Measurements from ENCODE around the gene ENO3. TPM values are rescaled to one million over a fixed set of nuclear protein-coding genes. Genes with fewer than 3 reads are reported as not detected.

ENO3 gene
- total and polyA plus RNA-seq, 2 donors (not counting 3 experiments of a cell fraction or from before 2014, with no cell fraction given): 5.5 to 5.9 TPM

- POLR2A ChIA-PET: interaction anchor here (3.1 kb wide), 1 partner anchor 18 kb away, joined by 15 read pairs; the partner anchor contains the start of gene SPAG7
- Histone ChIP-seq H3K27ac (ENCODE audit: insufficient read depth, low read depth, low read length) (peak overlapping the region; percentile 90), H3K4me3 (replicated peaks in 1 of 3; ENCODE audit: insufficient read depth in 1 of 3, low read depth in 1 of 3, low read length in 3 of 3) (peak overlapping the region; percentile 7 to 99 (median 81)), H3K9ac (replicated peaks; ENCODE audit: extremely low read depth, insufficient read depth, low read length) (peak overlapping the region; percentile 58), H3K36me3 (ENCODE audit: control insufficient read depth in 2 of 2, extremely low read depth in 1 of 2, insufficient read depth in 2 of 2, low read length in 2 of 2) (peaks cover 7 to 13% of the 10 kb centered on the region in 2 experiments), H3K4me1 (ENCODE audit: control insufficient read depth, extremely low read depth, insufficient read depth, low read length) (peaks cover 45% of the 10 kb centered on the region), H3K9me1 (replicated peaks; ENCODE audit: control insufficient read depth, extremely low read depth, insufficient read depth, low read length) (no peaks in the 10 kb centered on the region), H3K9me3 (replicated peaks; ENCODE audit: control insufficient read depth, insufficient read depth, low read length) (no peaks in the 10 kb centered on the region), H3K27me3 (ENCODE audit: control insufficient read depth in 2 of 2, insufficient read depth in 2 of 2, low read length in 2 of 2) (no peaks in the 10 kb centered on the region), H2AFZ (ENCODE audit: low read depth, low read length) (peak overlapping the region; percentile 49), H3K4me2 (ENCODE audit: insufficient read depth, low read length) (peak overlapping the region; percentile 88), H3K79me2 (ENCODE audit: control insufficient read depth, insufficient read depth, low read length) (peaks cover 38% of the 10 kb centered on the region), H4K20me1 (replicated peaks; ENCODE audit: control insufficient read depth, extremely low read depth, insufficient read depth, low read length) (no peaks in the 10 kb centered on the region)
- TF ChIP-seq EZH2 (IDR thresholded peaks at IDR 0.05; ENCODE audit: borderline replicate concordance, low read depth, low read length, severe bottlenecking) (no peak), POLR2AphosphoS5 (IDR thresholded peaks at IDR 0.05; ENCODE audit: insufficient read depth, low read depth, low read length) (peak; percentile 42), FOS (IDR thresholded peaks at IDR 0.05; ENCODE audit: borderline replicate concordance, insufficient read depth, low read length) (peak; percentile 33)
- no TSS peak for BruUV-seq (replicated peaks)
- intact Hi-C loops (cut with micrococcal nuclease): loop anchor here (2.0 kb wide), 1 partner anchor 41 kb away; no protein-coding TSS in a partner anchor
- DNase-seq (ENCODE audit: low read depth, low spot score) (peak; percentile 42), FAIRE-seq (peak; percentile 62)
- CTCF ChIA-PET: interaction anchor here (1.5 to 2.8 kb wide), 2 partner anchors 18 to 41 kb away, joined by 5 to 12 read pairs; partner anchors contain the start of gene SPAG7
- dilution Hi-C loops (cut with MboI; ENCODE audit: extremely low pct_ligation_motif_present, low sequenced_read_pairs): no loop called here
These were observed 1.4 kb upstream of the ENO3 start for GRCh38 chr17:4949321-4950074.

- peak overlapping the region; percentile 84 for H3K27ac ChIP-seq (ENCODE audit: insufficient read depth, low read depth, low read length)
- H3K4me3 ChIP-seq (replicated peaks in 1 of 3; ENCODE audit: insufficient read depth in 1 of 3, low read depth in 1 of 3, low read length in 3 of 3): peak overlapping the region in 2 of 3 experiments; percentile 43 to 99
- TF ChIP-seq GATA2 (IDR thresholded peaks at IDR 0.05; ENCODE audit: insufficient read depth, insufficient read length, low read depth, low read length): no peak
- no peak for TF ChIP-seq MYC (IDR thresholded peaks at IDR 0.05; ENCODE audit: low read depth, low read length)
- peak; percentile 19 for TF ChIP-seq FOS (IDR thresholded peaks at IDR 0.05; ENCODE audit: borderline replicate concordance, insufficient read depth, low read length)
- H3K9me1 ChIP-seq (replicated peaks; ENCODE audit: control insufficient read depth, extremely low read depth, insufficient read depth, low read length): no peaks in the 10 kb centered on the region
- H3K36me3 ChIP-seq (ENCODE audit: control insufficient read depth in 2 of 2, extremely low read depth in 1 of 2, insufficient read depth in 2 of 2, low read length in 2 of 2): peaks cover 7 to 8% of the 10 kb centered on the region in 2 experiments
- H3K9me3 ChIP-seq (replicated peaks; ENCODE audit: control insufficient read depth, insufficient read depth, low read length): no peaks in the 10 kb centered on the region
- FAIRE-seq (peak; percentile 64), DNase-seq (ENCODE audit: low read depth, low spot score) (peak; percentile 38)
- H3K9ac ChIP-seq (replicated peaks; ENCODE audit: extremely low read depth, insufficient read depth, low read length): peak overlapping the region; percentile 64
- peak overlapping the region; percentile 39 for H2AFZ ChIP-seq (ENCODE audit: low read depth, low read length)
- peaks cover 31% of the 10 kb centered on the region for H3K79me2 ChIP-seq (ENCODE audit: control insufficient read depth, insufficient read depth, low read length)
- CTCF ChIA-PET: interaction anchor here (1.5 kb wide), 1 partner anchor 17 kb away, joined by 5 read pairs; the partner anchor contains the start of gene SPAG7
- BruUV-seq (replicated peaks): TSS peak; percentile 49
- H3K27me3 ChIP-seq (ENCODE audit: control insufficient read depth in 2 of 2, insufficient read depth in 2 of 2, low read length in 2 of 2): no peaks in the 10 kb centered on the region
- POLR2A ChIA-PET: interaction anchor here (1.6 to 3.1 kb wide), 2 partner anchors 10 to 17 kb away, joined by 4 to 15 read pairs; partner anchors contain the start of genes RNF167 and SPAG7
- H4K20me1 ChIP-seq (replicated peaks; ENCODE audit: control insufficient read depth, extremely low read depth, insufficient read depth, low read length): no peaks in the 10 kb centered on the region
- H3K4me1 ChIP-seq (ENCODE audit: control insufficient read depth, extremely low read depth, insufficient read depth, low read length): peaks cover 38% of the 10 kb centered on the region
- dilution Hi-C loops (cut with MboI; ENCODE audit: extremely low pct_ligation_motif_present, low sequenced_read_pairs): no loop called here
- intact Hi-C loops (cut with micrococcal nuclease): no loop called here
- H3K4me2 ChIP-seq (ENCODE audit: insufficient read depth, low read length): peak overlapping the region; percentile 66
These were observed 709 bp upstream of the ENO3 start for GRCh38 chr17:4950075-4950745.

Data from endothelial cell of umbilical vein (primary cell).